WI38 (cell line): ENCODE measurements around the gene SLAIN1.

Source experiments
- H3K4me3 ChIP-seq: 2 replicates; pipeline ENCODE4 v1.5.1; 2011; ENCODE audit warnings: low read depth, mild to moderate bottlenecking, control low read depth, low read length
- CTCF ChIP-seq: IDR thresholded peaks from 2 replicates; pipeline ENCODE4 v1.5.1; 2012; ENCODE audit warnings: low read depth, mild to moderate bottlenecking, control low read depth, low read length

Gene SLAIN1

GRCh38 chr13:77781808-77782207 is 84.3 kb downstream of the SLAIN1 start:
- no peak overlapping the region for H3K4me3 ChIP-seq
- TF ChIP-seq CTCF = no peak

- no peak for TF ChIP-seq CTCF
- no peak overlapping the region for H3K4me3 ChIP-seq
These were observed 87.0 kb downstream of the SLAIN1 start for GRCh38 chr13:77784515-77784914.

- TF ChIP-seq CTCF = no peak
- no peak overlapping the region for H3K4me3 ChIP-seq
These were observed 89.3 kb downstream of the SLAIN1 start for GRCh38 chr13:77786695-77787287.

- no peak overlapping the region for H3K4me3 ChIP-seq
- no peak for TF ChIP-seq CTCF
These were observed 91.9 kb downstream of the SLAIN1 start for GRCh38 chr13:77789376-77789775.

- TF ChIP-seq CTCF = no peak
These were observed 102.7 kb downstream of the SLAIN1 start for GRCh38 chr13:77800219-77800618.

GRCh38 chr13:77806518-77806917 is 109.0 kb downstream of the SLAIN1 start:
- TF ChIP-seq CTCF = no peak

More at GRCh38 chr13:77800219-77800618, 102.7 kb downstream of the SLAIN1 start:
- no peak overlapping the region for H3K4me3 ChIP-seq

GRCh38 chr13:77807431-77808135 is 110.1 kb downstream of the SLAIN1 start:
- TF ChIP-seq CTCF = no peak
- no peak overlapping the region for H3K4me3 ChIP-seq

More at GRCh38 chr13:77806518-77806917, 109.0 kb downstream of the SLAIN1 start:
- no peak overlapping the region for H3K4me3 ChIP-seq
